Measurements from ENCODE around the gene CHD1L.
"Not testable (repeated sequence)": the region's sequence is repeated elsewhere in the genome, so short reads cannot be mapped to it uniquely, and the experiment has no call there.

Gene CHD1L

DNA sequence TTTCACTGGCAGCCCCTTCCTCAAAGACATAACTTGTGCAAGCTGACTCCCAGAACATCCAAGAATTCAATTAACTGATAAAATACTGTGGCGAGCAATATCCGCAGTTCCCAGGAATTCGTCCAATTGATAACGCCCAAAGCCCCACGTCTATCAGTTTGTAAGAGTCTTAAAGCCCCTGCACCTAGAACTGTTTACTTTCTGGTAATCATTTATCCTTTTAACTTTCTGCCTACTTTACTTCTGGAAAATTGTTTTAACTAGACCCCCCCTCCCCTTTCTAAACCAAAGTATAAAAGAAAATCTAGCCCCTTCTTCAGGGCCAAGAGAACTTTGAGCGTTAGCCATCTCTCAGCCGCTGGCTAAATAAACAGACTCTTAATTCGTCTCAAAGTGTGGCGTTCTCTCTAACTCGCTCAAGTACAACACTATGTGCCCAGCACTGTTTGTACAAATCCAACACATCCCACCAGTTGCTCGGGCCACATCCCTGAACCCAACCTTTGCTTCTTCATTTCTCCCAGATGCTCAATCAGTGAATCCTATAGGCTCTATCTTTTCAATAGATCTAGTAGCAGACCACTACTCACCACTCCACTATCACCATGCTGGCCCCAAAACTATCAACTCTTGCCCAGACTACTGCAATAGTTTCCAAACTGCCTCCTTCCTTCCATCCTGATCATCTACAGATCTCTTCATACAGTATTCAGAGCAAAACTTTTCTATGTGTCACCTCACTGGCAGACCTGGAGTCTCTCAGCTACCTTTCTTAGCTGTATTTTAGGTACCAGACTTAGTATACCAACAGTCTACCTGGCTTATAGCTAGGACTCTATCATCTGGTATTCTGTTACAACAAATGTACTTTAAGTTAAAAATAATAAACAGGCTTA is 3.3 kb upstream of the CHD1L start:
- H3K36me3 ChIP-seq (ENCODE audit: insufficient read depth) = no peaks in the 10 kb centered on the region
- H3K9ac ChIP-seq = no peak overlapping the region
- no peaks in the 10 kb centered on the region for H3K27me3 ChIP-seq (ENCODE audit: insufficient read depth, low read depth)
- no peak overlapping the region for H3K27ac ChIP-seq
- H2AFZ ChIP-seq (ENCODE audit: low read depth) = no peak overlapping the region
- peaks cover 13% of the 10 kb centered on the region for H3K79me2 ChIP-seq (ENCODE audit: insufficient read depth, low read depth)
- no peak for TF ChIP-seq CTCF (conservative IDR thresholded peaks at IDR 0.05; ENCODE audit: low read depth, low read length)
- H3K4me3 ChIP-seq (IDR thresholded peaks at IDR 0.05; ENCODE audit: insufficient read depth, low read depth, low read length) = no peak overlapping the region
- peaks cover 9% of the 10 kb centered on the region for H3K4me1 ChIP-seq (ENCODE audit: low read depth, poor library complexity, severe bottlenecking)
- peaks cover 8% of the 10 kb centered on the region for H4K20me1 ChIP-seq (ENCODE audit: insufficient read depth)
- H3K4me2 ChIP-seq = no peak overlapping the region

GRCh38 chr1:147240131-147240721 is 2.3 kb upstream of the CHD1L start:
- H3K9ac ChIP-seq; H3K4me3 ChIP-seq (IDR thresholded peaks at IDR 0.05; ENCODE audit: insufficient read depth, low read depth, low read length); H2AFZ ChIP-seq (ENCODE audit: low read depth); H3K4me2 ChIP-seq; H3K36me3 ChIP-seq (ENCODE audit: insufficient read depth); H3K27ac ChIP-seq; H3K27me3 ChIP-seq (ENCODE audit: insufficient read depth, low read depth): not testable (repeated sequence)
- H4K20me1 ChIP-seq (ENCODE audit: insufficient read depth) = peaks cover 16% of the 10 kb centered on the region
- H3K79me2 ChIP-seq (ENCODE audit: insufficient read depth, low read depth) = peaks cover 23% of the 10 kb centered on the region
- H3K4me1 ChIP-seq (ENCODE audit: low read depth, poor library complexity, severe bottlenecking) = peaks cover 20% of the 10 kb centered on the region

- Histone ChIP-seq H3K79me2 (ENCODE audit: insufficient read depth, low read depth) (peaks cover 41% of the 10 kb centered on the region), H4K20me1 (ENCODE audit: insufficient read depth) (peaks cover 19% of the 10 kb centered on the region), H3K27ac (peak overlapping the region; percentile 89; the same call in 1 of the 2 replicates), H3K4me3 (IDR thresholded peaks at IDR 0.05; ENCODE audit: insufficient read depth, low read depth, low read length) (no peak overlapping the region), H3K4me1 (ENCODE audit: low read depth, poor library complexity, severe bottlenecking) (peaks cover 38% of the 10 kb centered on the region), H2AFZ (ENCODE audit: low read depth) (peak overlapping the region; percentile 93), H3K27me3 (ENCODE audit: insufficient read depth, low read depth) (no peaks in the 10 kb centered on the region), H3K36me3 (ENCODE audit: insufficient read depth) (no peaks in the 10 kb centered on the region), H3K9ac (peak overlapping the region; percentile 95; the same call in 1 of the 2 replicates), H3K4me2 (peak overlapping the region; percentile 93)
- TF ChIP-seq CTCF (conservative IDR thresholded peaks at IDR 0.05; ENCODE audit: low read depth, low read length) = no peak
These were observed 493 bp upstream of the CHD1L start for GRCh38 chr1:147241934-147242448.

DNA sequence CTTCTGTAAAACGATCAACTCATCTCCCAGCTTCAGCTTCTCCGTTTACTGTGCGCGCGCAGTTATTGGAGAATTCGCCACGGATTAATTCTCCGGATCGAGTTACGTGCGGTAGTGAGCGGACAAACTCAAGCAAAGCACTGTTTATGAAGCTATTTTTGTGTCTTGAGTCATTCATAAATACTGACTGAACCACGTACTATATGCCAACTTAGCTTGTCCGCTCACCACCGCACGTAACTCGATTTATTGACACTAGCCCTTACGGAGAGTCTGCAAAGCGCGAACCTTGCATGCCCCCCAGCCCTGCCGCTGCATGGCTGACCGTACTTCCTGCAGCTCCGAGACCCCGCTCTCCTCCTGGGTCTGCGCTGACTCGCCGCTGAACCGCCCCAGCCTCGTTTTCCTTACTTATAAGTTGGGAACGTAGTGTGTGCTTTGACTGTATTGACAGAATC is 773 bp downstream of the CHD1L start:
- no peaks in the 10 kb centered on the region for H3K36me3 ChIP-seq (ENCODE audit: insufficient read depth)
- peak overlapping the region; percentile 93 for H2AFZ ChIP-seq (ENCODE audit: low read depth)
- peak overlapping the region; percentile 93 for H3K4me2 ChIP-seq
- no peaks in the 10 kb centered on the region for H3K27me3 ChIP-seq (ENCODE audit: insufficient read depth, low read depth)
- peak overlapping the region; percentile 100 for H3K4me3 ChIP-seq (IDR thresholded peaks at IDR 0.05; ENCODE audit: insufficient read depth, low read depth, low read length)
- H3K79me2 ChIP-seq (ENCODE audit: insufficient read depth, low read depth) = peaks cover 54% of the 10 kb centered on the region
- TF ChIP-seq CTCF (conservative IDR thresholded peaks at IDR 0.05; ENCODE audit: low read depth, low read length) = peak; percentile 22; the same call in 1 of the 2 replicates
- H3K27ac ChIP-seq = peak overlapping the region; percentile 89
- peaks cover 19% of the 10 kb centered on the region for H4K20me1 ChIP-seq (ENCODE audit: insufficient read depth)
- H3K9ac ChIP-seq = peak overlapping the region; percentile 95
- peaks cover 48% of the 10 kb centered on the region for H3K4me1 ChIP-seq (ENCODE audit: low read depth, poor library complexity, severe bottlenecking)
